ENCODE results near the gene EPHA8. TPM values are rescaled to one million over a fixed set of nuclear protein-coding genes. Genes with fewer than 3 reads are reported as not detected.

The EPHA8 gene
- total and polyA plus RNA-seq, 4 donors = not detected

GRCh38 chr1:22609291-22609690 lies 46.0 kb downstream of the EPHA8 start:
- no peaks in the 10 kb centered on the region for H3K9me3 ChIP-seq (ENCODE audit: control insufficient read depth, low read length)
- ATAC-seq (ENCODE audit: low FRiP score) (no peak), DNase-seq (no peak)
- intact Hi-C loops (cut with DNase I) = no loop called here
- H3K27me3 ChIP-seq (ENCODE audit: control insufficient read depth in 1 of 2, insufficient read depth in 2 of 2, low read length in 1 of 2) = no peaks in the 10 kb centered on the region
- H3K4me3 ChIP-seq (ENCODE audit: low read length in 2 of 2) = no peak overlapping the region
- WGBS, 2 donors = 11 to 15% methylated on average over 6 of the region's 6 CpGs
- H3K36me3 ChIP-seq (ENCODE audit: control insufficient read depth in 1 of 2, insufficient read depth in 2 of 2, low read length in 1 of 2) = no peaks in the 10 kb centered on the region
- H3K27ac ChIP-seq (ENCODE audit: low read depth in 1 of 2, low read length in 2 of 2) = no peak overlapping the region
- H3K4me1 ChIP-seq (ENCODE audit: control insufficient read depth in 1 of 2, insufficient read depth in 2 of 2, low read length in 2 of 2) = no peaks in the 10 kb centered on the region

GRCh38 chr1:22611530-22611947 lies 48.2 kb downstream of the EPHA8 start:
- intact Hi-C loops (cut with DNase I) = no loop called here
- Histone ChIP-seq H3K4me1 (ENCODE audit: control insufficient read depth in 1 of 2, insufficient read depth in 2 of 2, low read length in 2 of 2) (no peaks in the 10 kb centered on the region), H3K27me3 (ENCODE audit: control insufficient read depth in 1 of 2, insufficient read depth in 2 of 2, low read length in 1 of 2) (no peaks in the 10 kb centered on the region), H3K36me3 (ENCODE audit: control insufficient read depth in 1 of 2, insufficient read depth in 2 of 2, low read length in 1 of 2) (no peaks in the 10 kb centered on the region), H3K27ac (ENCODE audit: low read depth in 1 of 2, low read length in 2 of 2) (no peak overlapping the region), H3K4me3 (ENCODE audit: low read length in 2 of 2) (no peak overlapping the region), H3K9me3 (ENCODE audit: control insufficient read depth, low read length) (no peaks in the 10 kb centered on the region)
- DNase-seq = no peak
- no peak for ATAC-seq (ENCODE audit: low FRiP score)
- 17 to 20% methylated on average over 7 of the region's 7 CpGs for WGBS, 2 donors

GRCh38 chr1:22612671-22613571 lies 49.6 kb downstream of the EPHA8 start:
- WGBS, 2 donors = 45 to 49% methylated on average over 12 of the region's 12 CpGs
- H3K27me3 ChIP-seq (ENCODE audit: control insufficient read depth in 1 of 2, insufficient read depth in 2 of 2, low read length in 1 of 2) = no peaks in the 10 kb centered on the region
- no peak for ATAC-seq (ENCODE audit: low FRiP score)
- no peak overlapping the region for H3K27ac ChIP-seq (ENCODE audit: low read depth in 1 of 2, low read length in 2 of 2)
- no peak overlapping the region for H3K4me3 ChIP-seq (ENCODE audit: low read length in 2 of 2)
- H3K9me3 ChIP-seq (ENCODE audit: control insufficient read depth, low read length) = no peaks in the 10 kb centered on the region
- H3K36me3 ChIP-seq (ENCODE audit: control insufficient read depth in 1 of 2, insufficient read depth in 2 of 2, low read length in 1 of 2) = no peaks in the 10 kb centered on the region
- H3K4me1 ChIP-seq (ENCODE audit: control insufficient read depth in 1 of 2, insufficient read depth in 2 of 2, low read length in 2 of 2) = no peaks in the 10 kb centered on the region
- DNase-seq = no peak
- intact Hi-C loops (cut with DNase I) = no loop called here

- intact Hi-C loops (cut with DNase I) = no loop called here
- no peak overlapping the region for H3K27ac ChIP-seq (ENCODE audit: low read depth in 1 of 2, low read length in 2 of 2)
- H3K27me3 ChIP-seq (ENCODE audit: control insufficient read depth in 1 of 2, insufficient read depth in 2 of 2, low read length in 1 of 2) = no peaks in the 10 kb centered on the region
- DNase-seq (no peak), ATAC-seq (ENCODE audit: low FRiP score) (no peak)
- H3K9me3 ChIP-seq (ENCODE audit: control insufficient read depth, low read length) = no peaks in the 10 kb centered on the region
- no peaks in the 10 kb centered on the region for H3K4me1 ChIP-seq (ENCODE audit: control insufficient read depth in 1 of 2, insufficient read depth in 2 of 2, low read length in 2 of 2)
- WGBS, 2 donors = 64 to 65% methylated on average over 5 of the region's 5 CpGs
- H3K36me3 ChIP-seq (ENCODE audit: control insufficient read depth in 1 of 2, insufficient read depth in 2 of 2, low read length in 1 of 2) = no peaks in the 10 kb centered on the region
- H3K4me3 ChIP-seq (ENCODE audit: low read length in 2 of 2) = no peak overlapping the region
Measured at GRCh38 chr1:22613572-22613918, 50.3 kb downstream of the EPHA8 start.

GRCh38 chr1:22613951-22614350 lies 50.7 kb downstream of the EPHA8 start:
- intact Hi-C loops (cut with DNase I) = no loop called here
- Histone ChIP-seq H3K27me3 (ENCODE audit: control insufficient read depth in 1 of 2, insufficient read depth in 2 of 2, low read length in 1 of 2) (no peaks in the 10 kb centered on the region), H3K27ac (ENCODE audit: low read depth in 1 of 2, low read length in 2 of 2) (no peak overlapping the region), H3K4me1 (ENCODE audit: control insufficient read depth in 1 of 2, insufficient read depth in 2 of 2, low read length in 2 of 2) (no peaks in the 10 kb centered on the region), H3K4me3 (ENCODE audit: low read length in 2 of 2) (no peak overlapping the region), H3K9me3 (ENCODE audit: control insufficient read depth, low read length) (no peaks in the 10 kb centered on the region), H3K36me3 (ENCODE audit: control insufficient read depth in 1 of 2, insufficient read depth in 2 of 2, low read length in 1 of 2) (no peaks in the 10 kb centered on the region)
- ATAC-seq (ENCODE audit: low FRiP score) (no peak), DNase-seq (no peak)
- 43 to 50% methylated on average over 12 of the region's 12 CpGs for WGBS, 2 donors

GRCh38 chr1:22615886-22616285 lies 52.6 kb downstream of the EPHA8 start:
- intact Hi-C loops (cut with DNase I) = no loop called here
- no peak for ATAC-seq (ENCODE audit: low FRiP score)
- no peaks in the 10 kb centered on the region for H3K4me1 ChIP-seq (ENCODE audit: control insufficient read depth in 1 of 2, insufficient read depth in 2 of 2, low read length in 2 of 2)
- DNase-seq = no peak
- WGBS, 2 donors = 69 to 72% methylated on average over 2 of the region's 2 CpGs
- H3K27ac ChIP-seq (ENCODE audit: low read depth in 1 of 2, low read length in 2 of 2) = no peak overlapping the region
- no peaks in the 10 kb centered on the region for H3K36me3 ChIP-seq (ENCODE audit: control insufficient read depth in 1 of 2, insufficient read depth in 2 of 2, low read length in 1 of 2)
- no peaks in the 10 kb centered on the region for H3K9me3 ChIP-seq (ENCODE audit: control insufficient read depth, low read length)
- H3K27me3 ChIP-seq (ENCODE audit: control insufficient read depth in 1 of 2, insufficient read depth in 2 of 2, low read length in 1 of 2) = no peaks in the 10 kb centered on the region
- no peak overlapping the region for H3K4me3 ChIP-seq (ENCODE audit: low read length in 2 of 2)

GRCh38 chr1:22616571-22616970 lies 53.3 kb downstream of the EPHA8 start:
- no peaks in the 10 kb centered on the region for H3K27me3 ChIP-seq (ENCODE audit: control insufficient read depth in 1 of 2, insufficient read depth in 2 of 2, low read length in 1 of 2)
- DNase-seq (no peak), ATAC-seq (ENCODE audit: low FRiP score) (no peak)
- 57 to 65% methylated on average over 11 of the region's 11 CpGs for WGBS, 2 donors
- intact Hi-C loops (cut with DNase I) = no loop called here
- H3K36me3 ChIP-seq (ENCODE audit: control insufficient read depth in 1 of 2, insufficient read depth in 2 of 2, low read length in 1 of 2) = no peaks in the 10 kb centered on the region
- H3K4me1 ChIP-seq (ENCODE audit: control insufficient read depth in 1 of 2, insufficient read depth in 2 of 2, low read length in 2 of 2) = no peaks in the 10 kb centered on the region
- H3K4me3 ChIP-seq (ENCODE audit: low read length in 2 of 2) = no peak overlapping the region
- H3K27ac ChIP-seq (ENCODE audit: low read depth in 1 of 2, low read length in 2 of 2) = no peak overlapping the region
- H3K9me3 ChIP-seq (ENCODE audit: control insufficient read depth, low read length) = no peaks in the 10 kb centered on the region

- Histone ChIP-seq H3K36me3 (ENCODE audit: control insufficient read depth in 1 of 2, insufficient read depth in 2 of 2, low read length in 1 of 2) (no peaks in the 10 kb centered on the region), H3K27ac (ENCODE audit: low read depth in 1 of 2, low read length in 2 of 2) (no peak overlapping the region), H3K4me3 (ENCODE audit: low read length in 2 of 2) (no peak overlapping the region), H3K9me3 (ENCODE audit: control insufficient read depth, low read length) (no peaks in the 10 kb centered on the region), H3K27me3 (ENCODE audit: control insufficient read depth in 1 of 2, insufficient read depth in 2 of 2, low read length in 1 of 2) (no peaks in the 10 kb centered on the region), H3K4me1 (ENCODE audit: control insufficient read depth in 1 of 2, insufficient read depth in 2 of 2, low read length in 2 of 2) (no peaks in the 10 kb centered on the region)
- WGBS, 2 donors = 33 to 37% methylated on average over 16 of the region's 16 CpGs
- intact Hi-C loops (cut with DNase I) = no loop called here
- ATAC-seq (ENCODE audit: low FRiP score) = no peak
- no peak for DNase-seq
Measured at GRCh38 chr1:22618056-22618455, 54.8 kb downstream of the EPHA8 start.

- intact Hi-C loops (cut with DNase I) = no loop called here
- Histone ChIP-seq H3K27ac (ENCODE audit: low read depth in 1 of 2, low read length in 2 of 2) (no peak overlapping the region), H3K27me3 (ENCODE audit: control insufficient read depth in 1 of 2, insufficient read depth in 2 of 2, low read length in 1 of 2) (no peaks in the 10 kb centered on the region), H3K4me3 (ENCODE audit: low read length in 2 of 2) (no peak overlapping the region), H3K4me1 (ENCODE audit: control insufficient read depth in 1 of 2, insufficient read depth in 2 of 2, low read length in 2 of 2) (no peaks in the 10 kb centered on the region), H3K36me3 (ENCODE audit: control insufficient read depth in 1 of 2, insufficient read depth in 2 of 2, low read length in 1 of 2) (no peaks in the 10 kb centered on the region), H3K9me3 (ENCODE audit: control insufficient read depth, low read length) (no peaks in the 10 kb centered on the region)
- DNase-seq (no peak), ATAC-seq (ENCODE audit: low FRiP score) (no peak)
- WGBS, 2 donors = 76 to 78% methylated on average over 7 of the region's 7 CpGs
Measured at GRCh38 chr1:22619252-22619651, 56.0 kb downstream of the EPHA8 start.

Measured in aorta (tissue), 5 donors.